DMS79 treated with DMSO at 0.1 percent for 48 hours (cell line): Measurements from ENCODE around the gene APOL5.

Source experiments
- DNase-seq: peaks from one replicate; lab custom pipeline; 2025; lab: John Stamatoyannopoulos, UW

Gene APOL5

GRCh38 chr22:35740616-35741015 is 22.9 kb downstream of the APOL5 start:
- DNase-seq, result no peak

- DNase-seq, result no peak
These were observed 24.8 kb downstream of the APOL5 start for GRCh38 chr22:35742342-35743100.

- DNase-seq, result no peak
These were observed 25.7 kb downstream of the APOL5 start for GRCh38 chr22:35743326-35743860.

GRCh38 chr22:35746248-35746647 is 28.6 kb downstream of the APOL5 start:
- DNase-seq, result no peak

- no peak for DNase-seq
These were observed 29.5 kb downstream of the APOL5 start for GRCh38 chr22:35746946-35747703.

DNA sequence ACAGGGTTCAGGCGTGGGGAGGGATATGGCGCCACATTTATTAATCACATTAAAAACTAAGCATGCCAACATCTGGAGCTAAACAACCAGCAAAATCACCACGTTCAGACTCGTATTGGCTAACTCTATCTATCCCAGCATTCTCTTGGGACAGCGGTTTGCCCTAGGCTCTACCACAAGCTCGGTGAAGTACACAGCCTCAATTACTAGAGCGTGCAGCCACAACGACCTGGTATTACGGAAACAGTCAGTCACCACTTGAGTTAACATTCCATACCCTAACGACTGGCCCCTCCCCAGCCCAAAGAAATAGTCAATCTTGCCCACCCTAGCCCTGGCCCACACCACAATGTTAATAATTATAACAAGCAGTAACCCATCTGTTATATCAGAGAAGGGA is 32.1 kb downstream of the APOL5 start:
- DNase-seq, result peak; percentile 51

- no peak for DNase-seq
These were observed 34.6 kb downstream of the APOL5 start for GRCh38 chr22:35752006-35752862.

- DNase-seq, result no peak
These were observed 35.2 kb downstream of the APOL5 start for GRCh38 chr22:35752863-35753189.

- DNase-seq, result no peak
These were observed 37.1 kb downstream of the APOL5 start for GRCh38 chr22:35754761-35755160.

GRCh38 chr22:35756722-35757121 is 39.0 kb downstream of the APOL5 start:
- DNase-seq, result no peak

GRCh38 chr22:35758394-35758793 is 40.7 kb downstream of the APOL5 start:
- no peak for DNase-seq

DNA sequence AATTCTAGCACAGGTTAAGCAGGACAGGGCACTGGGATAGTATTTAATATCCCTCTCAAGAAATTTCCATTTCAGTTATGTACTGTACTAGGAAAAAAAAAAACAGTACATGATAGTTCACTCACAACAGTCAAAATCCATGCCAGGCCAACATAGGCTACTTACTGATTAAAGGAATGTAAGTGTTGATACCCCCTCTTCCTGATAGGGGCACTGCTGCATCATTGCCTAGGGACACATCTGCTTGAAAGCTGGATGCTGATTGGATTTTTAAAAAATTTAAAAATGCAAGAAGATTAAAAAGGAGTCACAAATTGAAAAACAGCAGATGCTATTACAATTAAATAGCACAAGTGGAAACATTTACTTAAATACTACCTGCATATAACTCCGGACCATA is 43.4 kb downstream of the APOL5 start:
- no peak for DNase-seq

- DNase-seq, result no peak
These were observed 49.2 kb downstream of the APOL5 start for GRCh38 chr22:35766654-35767580.

GRCh38 chr22:35769974-35770373 is 52.3 kb downstream of the APOL5 start:
- no peak for DNase-seq

- DNase-seq, result no peak
These were observed 57.7 kb downstream of the APOL5 start for GRCh38 chr22:35775339-35775738.

GRCh38 chr22:35777335-35777975 is 59.8 kb downstream of the APOL5 start:
- DNase-seq, result no peak
